ENCODE data around the gene KIF20A. TPM values are rescaled to one million over a fixed set of nuclear protein-coding genes. Genes with fewer than 3 reads are reported as not detected.

KIF20A gene
- total RNA-seq: 78.7 and 83.2 TPM in 2 replicates

DNA sequence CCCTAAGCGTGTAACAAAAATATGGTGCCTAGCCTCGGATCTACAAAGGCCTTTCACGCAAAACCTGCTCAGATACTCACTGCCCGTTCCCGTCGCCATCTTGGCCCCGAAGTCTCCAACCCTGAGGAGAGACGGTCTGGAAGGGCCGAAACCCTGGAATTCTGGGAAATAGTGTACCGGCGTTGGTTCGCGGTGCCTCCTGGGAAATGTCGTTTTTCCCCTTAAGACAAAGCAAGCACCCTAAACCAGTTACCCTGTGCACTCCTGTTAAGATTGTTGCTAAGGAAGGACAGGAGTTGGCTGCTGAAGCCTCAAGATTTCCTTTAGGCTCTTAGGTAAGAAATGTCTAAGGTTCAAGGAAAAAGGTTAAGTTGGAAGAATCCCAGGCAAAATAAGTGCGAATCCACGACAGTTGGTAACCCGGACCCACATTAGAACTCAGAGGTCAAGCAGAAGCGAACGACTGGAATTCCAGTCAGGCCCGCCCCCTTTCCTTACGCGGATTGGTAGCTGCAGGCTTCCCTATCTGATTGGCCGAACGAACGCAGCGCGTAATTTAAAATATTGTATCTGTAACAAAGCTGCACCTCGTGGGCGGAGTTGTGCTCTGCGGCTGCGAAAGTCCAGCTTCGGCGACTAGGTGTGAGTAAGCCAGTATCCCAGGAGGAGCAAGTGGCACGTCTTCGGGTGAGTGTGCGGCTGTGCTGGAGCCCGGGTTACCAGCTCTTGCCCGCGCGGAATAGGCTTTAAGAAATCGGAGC, at the start of gene KIF20A, which contains the start of gene BRD8:
KIF20A (plus strand) TSS at position 597 of the 761 bp plus-strand sequence. CDS start 569 bp downstream, outside the sequence.
BRD8 (minus strand) TSS at position 115 of the 761 bp plus-strand sequence; CDS start at position 99, 16 bp downstream.

DNA sequence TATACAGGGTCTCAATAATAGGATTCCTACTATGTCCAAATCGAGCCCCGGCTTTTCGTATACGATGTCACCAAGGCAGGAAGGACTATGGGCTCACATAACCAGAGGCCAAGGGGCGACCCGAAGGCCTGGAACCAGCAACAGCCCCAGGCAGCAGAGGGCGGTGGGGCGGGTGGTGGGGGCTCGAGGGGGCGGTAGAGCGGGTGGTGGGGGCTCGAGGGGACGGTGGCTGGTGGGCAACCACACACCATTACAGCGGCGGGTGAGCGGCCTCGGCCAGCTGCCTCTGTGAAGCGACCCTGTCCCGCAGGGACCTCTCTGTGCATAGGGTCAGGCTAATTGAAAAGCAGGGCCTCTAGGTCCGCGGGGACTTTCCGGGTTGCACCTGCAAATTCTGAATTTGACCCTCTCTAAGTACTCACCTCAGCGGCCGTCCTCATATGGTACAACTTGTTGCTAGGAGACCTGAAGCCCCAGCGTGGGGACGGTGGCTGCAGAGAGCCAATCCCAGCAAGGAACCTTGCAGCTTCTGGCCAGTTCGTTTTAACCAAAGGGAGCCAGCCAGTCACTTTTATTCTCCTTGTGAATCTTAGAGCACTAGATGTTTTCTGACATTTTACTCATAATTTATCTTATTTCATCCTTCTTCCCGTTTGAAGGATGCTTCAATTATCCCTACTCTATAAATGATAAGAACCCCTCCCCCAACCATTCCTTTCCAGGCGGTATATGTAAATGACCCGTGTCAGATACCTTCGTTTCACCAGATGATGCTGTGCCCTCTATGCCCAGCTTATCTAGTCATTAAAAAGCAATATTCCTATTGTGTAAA, 39.7 kb upstream of the KIF20A start, which contains the start of gene NME5:
NME5 (minus strand) TSS at position 480 of the 832 bp plus-strand sequence. CDS start 648 bp downstream, outside the sequence.

DNA sequence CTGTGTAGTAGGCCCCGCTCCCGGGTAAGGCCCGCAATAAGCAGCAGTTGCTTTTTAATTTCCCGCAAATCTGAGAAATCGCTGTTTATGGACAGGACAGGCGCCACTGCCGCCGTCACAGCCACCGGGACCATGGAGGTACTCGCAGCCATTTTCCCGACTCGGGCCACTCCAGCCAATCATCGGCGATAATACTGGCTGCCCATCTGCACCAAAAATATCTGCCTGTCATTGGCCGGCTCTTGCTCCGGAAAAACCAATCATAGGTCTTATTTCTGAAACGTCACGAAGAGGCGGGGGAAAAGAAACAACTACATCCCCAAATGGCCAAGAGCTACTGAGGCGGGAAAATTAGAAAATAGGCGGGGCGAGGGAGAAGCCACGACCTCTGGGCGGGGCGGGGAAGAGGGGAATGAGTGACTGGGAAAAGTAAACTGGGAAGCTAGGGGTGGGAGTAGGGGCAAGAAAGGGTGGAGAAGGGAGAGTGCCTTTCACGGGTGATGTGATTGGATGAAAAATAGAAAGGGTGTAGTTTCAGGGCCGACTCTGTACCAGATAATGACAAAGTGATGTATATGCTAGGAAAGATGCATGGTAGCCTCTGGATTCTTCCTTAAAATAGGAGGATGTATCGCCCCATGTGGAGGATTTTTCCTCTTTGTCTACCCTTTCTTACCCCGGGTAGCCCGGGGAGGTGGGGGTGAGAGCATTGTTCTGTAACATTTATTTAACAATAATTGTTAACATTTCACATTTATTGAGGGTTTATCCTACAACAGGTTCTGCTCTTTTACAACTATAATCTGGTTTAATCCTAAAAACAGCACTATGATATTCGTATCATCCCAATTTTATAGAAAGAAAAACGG, 34.5 kb downstream of the KIF20A start, which contains the start of gene CDC23:
CDC23 (minus strand) TSS at position 163 of the 869 bp plus-strand sequence; CDS start at position 152, 11 bp downstream.

Other genes starting within 250 kb of the KIF20A start
- gene FAM13B, start 146.0 kb upstream of the KIF20A start, total RNA-seq: 5.1 and 6.4 TPM in 2 replicates
- gene WNT8A, start 95.1 kb upstream of the KIF20A start, total RNA-seq: not detected in 2 replicates
- gene NME5, start 39.7 kb upstream of the KIF20A start, total RNA-seq: 0.07 and 0.39 TPM in 2 replicates
- gene BRD8, start 482 bp upstream of the KIF20A start, total RNA-seq: 23.0 and 25.4 TPM in 2 replicates
- 31.1 and 33.6 TPM in 2 replicates for gene CDC23, start 34.2 kb downstream of the KIF20A start, total RNA-seq
- not detected in 2 replicates for gene GFRA3, start 95.5 kb downstream of the KIF20A start, total RNA-seq
- gene CDC25C, start 152.7 kb downstream of the KIF20A start, total RNA-seq: 9.4 and 14.9 TPM in 2 replicates
- 19.3 and 23.3 TPM in 2 replicates for gene FAM53C, start 159.2 kb downstream of the KIF20A start, total RNA-seq
- gene KDM3B, start 173.6 kb downstream of the KIF20A start, total RNA-seq: 23.9 and 24.0 TPM in 2 replicates